NCI-H82 treated with DMSO at 0.1 percent for 48 hours (cell line): ENCODE results near the gene ALOX15.
"Not testable (repeated sequence)": the region's sequence is repeated elsewhere in the genome, so short reads cannot be mapped to it uniquely, and the experiment has no call there.

Experiments used
- DNase-seq: peaks from one replicate; lab custom pipeline; 2025; ENCODE audit not compliant: unreplicated experiment; lab: John Stamatoyannopoulos, UW

ALOX15 gene

GRCh38 chr17:4655933-4656332 lies 14.5 kb upstream of the ALOX15 start:
- not testable (repeated sequence) for DNase-seq

DNA sequence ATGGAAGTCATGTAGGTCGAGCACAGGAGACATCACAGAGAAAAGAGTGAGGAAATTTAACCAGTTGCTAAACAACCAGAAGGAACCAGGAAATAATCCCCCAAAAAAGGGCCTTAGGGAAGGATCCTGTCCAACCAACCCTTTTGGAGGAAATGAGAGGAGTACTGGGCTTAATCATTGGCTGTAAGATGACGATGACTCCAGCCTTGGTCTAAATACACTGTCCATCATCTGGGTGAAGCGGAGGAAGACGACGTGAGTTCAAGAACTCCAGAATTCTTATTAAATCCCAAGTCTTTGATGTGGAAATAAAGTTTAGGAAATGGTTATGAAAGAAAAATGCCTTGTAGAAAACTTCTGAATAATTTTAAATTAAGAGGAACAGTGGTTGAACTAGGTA lies 11.5 kb upstream of the ALOX15 start:
- no peak for DNase-seq

GRCh38 chr17:4648741-4649140 lies 7.3 kb upstream of the ALOX15 start:
- DNase-seq = no peak

DNA sequence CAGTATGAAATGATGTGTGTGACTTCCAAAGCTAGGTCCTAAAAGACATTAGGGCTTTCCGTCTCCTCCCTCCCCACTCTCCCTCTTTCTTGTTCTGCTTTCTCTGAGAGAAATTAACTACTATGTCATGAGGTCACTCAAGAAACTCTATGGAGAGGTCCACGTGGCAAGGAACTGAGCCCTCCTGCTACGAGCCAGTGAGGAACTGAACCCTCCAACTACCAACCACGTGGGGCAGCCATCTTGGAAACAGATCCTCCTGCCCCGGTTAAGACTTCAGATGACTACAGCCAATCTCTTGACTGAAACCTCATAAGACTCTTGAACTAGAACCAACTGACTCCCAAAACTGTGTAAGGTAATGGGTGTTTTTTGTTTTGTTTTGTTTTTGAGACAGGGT lies 4.2 kb upstream of the ALOX15 start:
- DNase-seq = no peak

DNA sequence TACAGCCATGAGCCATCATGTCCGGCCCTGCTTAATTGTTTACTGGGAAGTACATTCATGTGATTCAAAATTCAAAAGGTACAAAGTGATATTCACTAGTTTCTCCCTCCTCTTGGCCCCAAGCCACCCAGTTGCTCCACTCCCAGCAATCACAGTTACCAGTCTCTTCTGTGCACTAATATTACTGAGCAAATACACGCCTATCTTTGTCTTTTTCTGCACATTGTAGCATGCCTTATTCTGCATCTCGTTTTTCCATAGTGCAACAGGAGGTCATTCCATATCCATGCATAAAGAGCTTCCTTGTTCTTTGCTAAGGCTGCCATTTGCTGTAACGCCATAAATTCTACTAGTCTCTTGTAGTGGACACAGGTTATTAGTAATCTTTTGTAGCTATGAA lies 2.2 kb upstream of the ALOX15 start:
- DNase-seq = no peak

- DNase-seq = no peak
Observed at GRCh38 chr17:4642286-4642685, 808 bp upstream of the ALOX15 start.

- not testable (repeated sequence) for DNase-seq
Observed at GRCh38 chr17:4640569-4641188, 799 bp downstream of the ALOX15 start.

DNA sequence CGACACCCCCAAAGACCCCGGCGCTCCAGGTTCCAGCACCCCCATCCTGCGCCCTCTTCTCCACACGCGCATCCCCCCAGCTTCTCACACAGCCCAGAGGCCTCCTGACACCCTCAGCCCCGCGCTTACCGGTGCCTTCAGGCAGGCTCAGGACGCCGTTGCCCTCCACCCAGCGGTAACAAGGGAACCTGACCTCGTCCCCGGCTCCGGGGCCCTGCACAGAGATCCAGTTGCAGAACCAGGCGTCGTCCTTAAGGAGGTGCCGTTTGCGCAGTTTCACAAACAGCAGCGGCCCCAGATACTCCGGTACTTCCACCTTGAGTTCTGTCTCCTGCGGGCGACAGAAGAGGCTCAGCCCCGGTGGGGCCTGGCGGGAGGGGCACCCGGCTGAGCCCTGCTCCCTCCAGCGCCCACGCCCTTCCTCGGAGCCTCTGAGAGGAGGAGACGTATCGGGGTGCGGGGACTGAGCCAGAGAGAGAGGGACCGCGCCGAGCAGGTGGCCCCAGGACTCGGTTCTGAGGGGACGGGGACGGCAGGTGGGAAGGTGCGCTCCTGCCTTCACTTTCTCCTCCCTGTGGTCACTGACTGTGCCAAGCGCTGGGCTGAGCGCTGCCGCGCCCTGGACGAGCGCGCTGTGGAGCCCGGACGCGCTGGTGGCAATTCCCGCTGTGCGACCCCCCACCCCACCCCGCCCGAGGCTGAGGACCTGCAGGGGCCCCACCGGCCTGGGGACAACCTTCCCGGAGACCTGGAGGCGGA lies 2.0 kb downstream of the ALOX15 start:
- DNase-seq = not testable (repeated sequence)

DNA sequence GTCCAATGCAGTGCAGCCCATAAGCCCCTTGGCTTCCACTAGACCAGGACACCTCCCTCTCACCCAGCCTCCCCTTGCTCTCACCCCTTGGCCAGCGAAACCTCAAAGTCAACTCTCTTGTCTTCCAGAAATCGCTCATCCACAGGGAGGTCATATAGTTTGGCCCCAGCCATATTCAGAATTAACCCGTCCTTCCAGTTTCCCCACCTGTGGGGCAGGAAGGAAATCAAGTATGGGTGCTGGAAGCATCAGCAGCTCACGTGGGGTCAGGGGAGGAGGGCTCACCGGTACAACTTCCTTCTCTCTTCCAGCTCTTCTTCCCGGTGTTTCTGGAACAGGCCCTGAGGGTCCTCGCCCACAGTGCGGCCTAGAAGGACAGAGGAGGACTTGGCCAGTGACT lies 2.7 kb downstream of the ALOX15 start:
- DNase-seq = not testable (repeated sequence)

- DNase-seq = no peak
Observed at GRCh38 chr17:4636474-4637100, 4.9 kb downstream of the ALOX15 start.

DNA sequence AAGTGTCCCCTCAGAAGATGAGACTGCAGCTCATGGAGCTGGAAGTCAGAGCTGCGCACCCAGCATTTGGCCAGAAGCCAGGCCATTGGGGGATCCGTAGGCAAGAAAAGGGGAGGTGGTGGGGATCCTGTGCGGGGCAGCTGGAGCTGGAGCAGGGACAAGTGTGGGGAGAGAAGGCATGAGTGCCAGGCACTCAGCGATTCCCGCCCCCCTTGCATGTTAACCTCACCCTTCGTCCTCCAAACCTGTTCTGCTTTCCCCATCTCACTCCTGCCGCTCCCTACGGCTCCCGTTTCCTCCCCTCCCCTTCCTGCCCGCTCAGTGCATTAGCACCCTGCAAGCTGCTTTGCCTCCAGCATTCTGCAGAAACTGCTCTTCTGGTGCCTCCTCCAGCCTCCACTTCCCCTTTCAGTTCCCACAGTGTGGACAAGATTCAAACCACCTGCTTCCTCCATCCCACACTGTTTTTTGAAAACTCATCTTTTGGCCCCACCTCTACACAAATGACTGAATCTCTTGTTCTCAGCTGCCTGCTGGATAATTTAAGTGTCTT lies 5.6 kb downstream of the ALOX15 start:
- no peak for DNase-seq

DNA sequence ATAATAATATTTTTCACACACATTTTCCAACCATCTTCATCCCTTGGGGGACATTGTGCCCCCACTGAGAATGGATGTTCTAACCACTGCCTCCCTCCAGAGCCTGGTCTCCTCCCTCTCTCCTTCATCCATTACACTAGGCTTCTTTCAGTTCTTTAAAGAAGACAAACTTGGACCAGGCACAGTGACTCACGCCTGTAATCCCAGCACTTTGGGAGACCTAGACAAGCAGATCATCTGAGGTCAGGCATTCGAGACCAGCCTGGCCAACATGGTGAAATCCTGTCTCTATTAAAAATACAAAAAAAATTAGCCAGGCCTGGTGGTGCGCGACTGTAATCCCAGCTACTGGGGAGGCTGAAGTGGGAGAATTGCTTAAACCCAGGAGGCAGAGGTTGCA lies 6.5 kb downstream of the ALOX15 start:
- DNase-seq = no peak

DNA sequence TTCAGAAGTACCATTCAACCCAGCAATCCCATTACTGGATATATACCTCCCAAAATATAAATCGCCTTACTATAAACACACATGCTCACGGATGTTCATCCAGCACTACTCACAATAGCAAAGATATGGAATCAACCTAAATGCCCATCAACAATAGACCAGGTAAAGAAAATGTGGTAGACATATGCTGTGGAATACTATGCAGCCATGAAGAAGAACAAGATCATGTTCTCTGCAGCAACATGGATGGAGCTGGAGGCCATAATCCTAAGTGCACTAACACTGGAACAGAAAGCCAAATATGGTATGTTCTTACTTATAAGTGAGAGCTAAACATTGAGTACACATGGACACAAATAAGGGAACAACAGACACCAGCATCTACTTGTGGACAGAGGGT lies 7.8 kb downstream of the ALOX15 start:
- DNase-seq = no peak

GRCh38 chr17:4632581-4632920 lies 8.9 kb downstream of the ALOX15 start:
- DNase-seq = no peak

DNA sequence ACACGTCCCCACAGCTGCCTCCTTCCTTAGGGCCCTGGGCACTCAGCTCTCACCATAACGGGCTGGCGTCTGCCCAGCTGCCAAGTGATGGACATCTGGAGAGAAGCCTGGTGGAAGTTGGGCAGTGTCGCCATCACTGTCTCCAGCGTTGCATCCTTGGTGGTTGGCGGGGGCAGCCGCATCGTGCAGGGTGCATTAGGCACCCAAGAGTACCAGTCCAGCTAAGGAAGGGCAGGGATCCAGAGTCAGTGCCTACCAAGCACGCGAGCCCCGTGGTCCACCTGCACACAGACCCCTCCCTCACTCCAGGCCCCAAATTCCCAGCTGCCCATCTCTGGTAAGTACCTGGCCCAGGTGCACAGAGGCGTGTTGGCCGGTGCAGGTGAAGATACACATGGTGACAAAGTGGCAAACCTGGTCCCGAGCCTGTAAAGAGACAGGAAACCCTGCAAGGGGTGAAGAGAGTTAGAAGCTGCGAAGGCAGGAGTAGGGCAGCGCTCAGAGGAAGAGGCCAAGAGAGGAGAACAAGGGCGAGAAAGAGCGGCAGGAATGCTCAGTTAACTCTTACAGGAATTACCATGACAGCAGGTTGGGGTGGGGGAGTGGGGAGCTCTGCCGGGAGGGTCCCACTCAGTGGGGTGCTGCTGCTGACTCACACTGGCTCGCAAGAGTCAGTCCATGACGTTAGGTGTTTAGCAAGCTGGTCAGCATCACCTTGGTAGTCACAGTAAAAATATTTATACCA lies 9.5 kb downstream of the ALOX15 start:
- DNase-seq = no peak

GRCh38 chr17:4631431-4631830 lies 10.0 kb downstream of the ALOX15 start:
- DNase-seq = no peak

DNA sequence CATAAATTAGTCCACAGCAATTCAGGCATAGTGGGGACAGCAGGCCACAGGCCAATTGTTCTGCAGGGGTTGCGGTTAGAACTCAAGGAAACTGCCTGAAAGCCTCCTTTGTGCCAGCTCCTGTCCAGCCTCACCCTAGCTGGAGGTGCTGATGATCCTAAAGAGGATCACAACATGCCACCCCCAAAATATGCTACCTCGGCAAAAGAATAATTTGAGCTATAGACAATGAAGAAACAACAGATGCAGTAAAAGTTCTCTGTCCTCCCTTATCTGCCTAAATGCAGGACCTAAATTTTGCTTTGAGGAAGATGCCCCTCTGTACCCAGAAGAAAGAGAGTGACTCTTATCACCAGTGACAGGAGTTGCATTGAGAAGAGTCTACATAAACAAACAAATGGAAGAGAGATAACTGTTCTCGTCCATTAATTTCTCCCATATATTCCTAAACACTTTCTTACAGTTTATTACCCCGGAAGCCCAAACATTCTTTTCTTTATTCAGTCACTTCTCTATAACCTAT lies 14.7 kb downstream of the ALOX15 start:
- no peak for DNase-seq

DNA sequence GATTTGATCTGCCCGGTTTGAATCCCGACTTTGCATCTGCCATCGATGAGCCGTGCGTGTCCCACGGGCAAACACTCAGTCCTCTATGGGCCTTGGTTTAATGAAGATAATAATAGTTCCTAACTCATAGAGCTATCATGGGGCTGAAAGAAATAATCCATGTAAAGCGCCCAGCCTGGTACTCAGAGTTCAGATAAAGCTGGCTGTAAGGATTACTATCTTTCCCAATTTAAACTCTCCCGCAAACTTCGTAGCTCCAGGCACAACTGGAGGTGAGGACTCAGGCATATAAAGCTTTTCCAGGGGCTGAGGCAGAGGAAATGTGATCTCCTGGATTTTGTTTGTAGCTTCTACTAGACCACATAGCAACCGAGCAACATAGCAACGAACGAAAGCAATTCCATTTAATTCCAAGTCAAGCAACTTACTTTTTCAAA lies 16.3 kb downstream of the ALOX15 start:
- DNase-seq = no peak

GRCh38 chr17:4624451-4624911 lies 17.0 kb downstream of the ALOX15 start:
- not testable (repeated sequence) for DNase-seq

- DNase-seq = no peak
Observed at GRCh38 chr17:4623249-4623648, 18.2 kb downstream of the ALOX15 start.

GRCh38 chr17:4622375-4622774 lies 19.1 kb downstream of the ALOX15 start:
- DNase-seq = no peak
